Esophagus muscularis mucosa (tissue), 3 donors: ENCODE results near the gene DHRS3.

Experiments
- POLR2A ChIP-seq: fragments of 450-650 bp; IDR thresholded peaks from one replicate; pipeline ENCODE4 v1.6.1; 2017; ENCODE audit warnings: antibody characterized with exemption, moderate library complexity, mild to moderate bottlenecking, low read depth
- POLR2AphosphoS5 ChIP-seq, 2 donors: sonication (generic); formaldehyde crosslinking; IDR thresholded peaks; one replicate each; pipeline ENCODE4 v1.6.1; 2017; ENCODE audit warnings: antibody characterized with exemption in 2 of 2
- TF ChIP-seq, protein P1 (sequence below), 3 experiments: fragments of 200-600 bp in 2 of 3; fragments of 450-650 bp in 1 of 3; sonication (generic) in 2 of 3; IDR thresholded peaks; one replicate each; pipeline ENCODE4 v1.5.1; 2017 to 2019; ENCODE audit warnings: antibody characterized with exemption in 3 of 3, mild to moderate bottlenecking in 2 of 3, moderate library complexity in 1 of 3

DNA sequence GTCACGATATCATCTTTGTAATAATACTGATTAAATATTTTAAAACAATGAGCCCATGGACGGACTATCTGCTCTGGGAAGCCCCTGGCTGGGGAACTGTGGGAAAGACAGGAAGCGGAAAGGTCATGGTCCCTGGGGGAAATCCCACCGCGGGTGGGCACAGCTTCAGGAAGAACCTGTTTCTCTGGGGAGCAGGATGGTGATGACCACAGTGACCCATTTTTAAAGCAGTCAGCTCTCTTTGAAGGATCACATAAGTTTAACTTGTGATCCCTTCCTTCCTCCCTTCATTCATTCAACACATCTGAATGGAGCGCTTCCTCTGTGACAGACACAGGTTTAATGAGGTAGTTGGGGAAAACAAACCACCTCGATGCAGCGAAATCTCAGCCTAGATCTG lies 73.0 kb downstream of the DHRS3 start:
- TF ChIP-seq, protein P1, sequence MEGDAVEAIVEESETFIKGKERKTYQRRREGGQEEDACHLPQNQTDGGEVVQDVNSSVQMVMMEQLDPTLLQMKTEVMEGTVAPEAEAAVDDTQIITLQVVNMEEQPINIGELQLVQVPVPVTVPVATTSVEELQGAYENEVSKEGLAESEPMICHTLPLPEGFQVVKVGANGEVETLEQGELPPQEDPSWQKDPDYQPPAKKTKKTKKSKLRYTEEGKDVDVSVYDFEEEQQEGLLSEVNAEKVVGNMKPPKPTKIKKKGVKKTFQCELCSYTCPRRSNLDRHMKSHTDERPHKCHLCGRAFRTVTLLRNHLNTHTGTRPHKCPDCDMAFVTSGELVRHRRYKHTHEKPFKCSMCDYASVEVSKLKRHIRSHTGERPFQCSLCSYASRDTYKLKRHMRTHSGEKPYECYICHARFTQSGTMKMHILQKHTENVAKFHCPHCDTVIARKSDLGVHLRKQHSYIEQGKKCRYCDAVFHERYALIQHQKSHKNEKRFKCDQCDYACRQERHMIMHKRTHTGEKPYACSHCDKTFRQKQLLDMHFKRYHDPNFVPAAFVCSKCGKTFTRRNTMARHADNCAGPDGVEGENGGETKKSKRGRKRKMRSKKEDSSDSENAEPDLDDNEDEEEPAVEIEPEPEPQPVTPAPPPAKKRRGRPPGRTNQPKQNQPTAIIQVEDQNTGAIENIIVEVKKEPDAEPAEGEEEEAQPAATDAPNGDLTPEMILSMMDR (IDR thresholded peaks at IDR 0.05) = no peak
- TF ChIP-seq POLR2A (no peak), POLR2AphosphoS5 (IDR thresholded peaks at IDR 0.05) (no peak)
